ENCODE data around the gene RNF130. TPM values are rescaled to one million over a fixed set of nuclear protein-coding genes. Genes with fewer than 3 reads are reported as not detected.
"Not testable (repeated sequence)": the region's sequence is repeated elsewhere in the genome, so short reads cannot be mapped to it uniquely, and the experiment has no call there.

The RNF130 gene
- total and polyA plus RNA-seq, 2 donors (not counting 1 experiment from before 2014, with no cell fraction given), result 14.7 to 32.4 TPM

GRCh38 chr5:179959641-179960040, 111.9 kb downstream of the RNF130 start:
- H3K36me3 ChIP-seq (ENCODE audit: control insufficient read depth, insufficient read depth, low read length), result peaks cover 2% of the 10 kb centered on the region
- H4K20me1 ChIP-seq (ENCODE audit: control insufficient read depth, extremely low read depth, insufficient read depth, low read length), result no peaks in the 10 kb centered on the region
- H3K4me1 ChIP-seq (ENCODE audit: control insufficient read depth, extremely low read depth, insufficient read depth, low read length), result no peaks in the 10 kb centered on the region
- H3K27ac ChIP-seq (ENCODE audit: insufficient read depth, low read length), result no peak overlapping the region
- H3K4me2 ChIP-seq (ENCODE audit: extremely low read depth, insufficient read depth, low read length), result no peak overlapping the region
- H2AFZ ChIP-seq (ENCODE audit: low read length), result no peak overlapping the region
- no peak overlapping the region for H3K9ac ChIP-seq (ENCODE audit: insufficient read depth, low read length)
- H3K9me3 ChIP-seq (ENCODE audit: control insufficient read depth, insufficient read depth, low read depth, low read length), result no peaks in the 10 kb centered on the region
- TF ChIP-seq CTCF (conservative IDR thresholded peaks at IDR 0.05 in 1 of 2, IDR thresholded peaks at IDR 0.05 in 1 of 2; ENCODE audit: low read depth in 1 of 2, low read length in 2 of 2), result no peak
- TF ChIP-seq EZH2 (IDR thresholded peaks at IDR 0.05; ENCODE audit: low read length, missing control alignments), result no peak
- H3K79me2 ChIP-seq (ENCODE audit: control insufficient read depth, insufficient read depth, low read length), result no peaks in the 10 kb centered on the region
- DNase-seq (ENCODE audit: low read depth in 2 of 2), result no peak
- H3K4me3 ChIP-seq (replicated peaks in 1 of 4; ENCODE audit: control extremely low read depth in 1 of 4, insufficient read depth in 1 of 4, low read depth in 3 of 4, low read length in 4 of 4), result no peak overlapping the region
- H3K27me3 ChIP-seq (ENCODE audit: control insufficient read depth, insufficient read depth, low read length), result no peaks in the 10 kb centered on the region

- not testable (repeated sequence) for H3K4me2 ChIP-seq (ENCODE audit: extremely low read depth, insufficient read depth, low read length); DNase-seq (ENCODE audit: low read depth in 2 of 2); H3K27me3 ChIP-seq (ENCODE audit: control insufficient read depth, insufficient read depth, low read length); H3K9ac ChIP-seq (ENCODE audit: insufficient read depth, low read length); H4K20me1 ChIP-seq (ENCODE audit: control insufficient read depth, extremely low read depth, insufficient read depth, low read length); H3K27ac ChIP-seq (ENCODE audit: insufficient read depth, low read length); H2AFZ ChIP-seq (ENCODE audit: low read length); H3K4me1 ChIP-seq (ENCODE audit: control insufficient read depth, extremely low read depth, insufficient read depth, low read length); H3K79me2 ChIP-seq (ENCODE audit: control insufficient read depth, insufficient read depth, low read length); H3K4me3 ChIP-seq (replicated peaks in 1 of 4; ENCODE audit: control extremely low read depth in 1 of 4, insufficient read depth in 1 of 4, low read depth in 3 of 4, low read length in 4 of 4); H3K36me3 ChIP-seq (ENCODE audit: control insufficient read depth, insufficient read depth, low read length); H3K9me3 ChIP-seq (ENCODE audit: control insufficient read depth, insufficient read depth, low read depth, low read length)
These were observed 112.4 kb downstream of the RNF130 start for GRCh38 chr5:179959118-179959517.

- H3K36me3 ChIP-seq (ENCODE audit: control insufficient read depth, insufficient read depth, low read length), result no peaks in the 10 kb centered on the region
- no peak overlapping the region for H3K9ac ChIP-seq (ENCODE audit: insufficient read depth, low read length)
- H3K79me2 ChIP-seq (ENCODE audit: control insufficient read depth, insufficient read depth, low read length), result no peaks in the 10 kb centered on the region
- no peak overlapping the region for H3K4me3 ChIP-seq (replicated peaks in 1 of 4; ENCODE audit: control extremely low read depth in 1 of 4, insufficient read depth in 1 of 4, low read depth in 3 of 4, low read length in 4 of 4)
- TF ChIP-seq CTCF (conservative IDR thresholded peaks at IDR 0.05 in 1 of 2, IDR thresholded peaks at IDR 0.05 in 1 of 2; ENCODE audit: low read depth in 1 of 2, low read length in 2 of 2) (no peak), EZH2 (IDR thresholded peaks at IDR 0.05; ENCODE audit: low read length, missing control alignments) (no peak)
- no peaks in the 10 kb centered on the region for H3K9me3 ChIP-seq (ENCODE audit: control insufficient read depth, insufficient read depth, low read depth, low read length)
- H4K20me1 ChIP-seq (ENCODE audit: control insufficient read depth, extremely low read depth, insufficient read depth, low read length), result no peaks in the 10 kb centered on the region
- H3K4me1 ChIP-seq (ENCODE audit: control insufficient read depth, extremely low read depth, insufficient read depth, low read length), result no peaks in the 10 kb centered on the region
- DNase-seq (ENCODE audit: low read depth in 2 of 2), result no peak
- H3K27ac ChIP-seq (ENCODE audit: insufficient read depth, low read length), result no peak overlapping the region
- H2AFZ ChIP-seq (ENCODE audit: low read length), result no peak overlapping the region
- no peak overlapping the region for H3K4me2 ChIP-seq (ENCODE audit: extremely low read depth, insufficient read depth, low read length)
- H3K27me3 ChIP-seq (ENCODE audit: control insufficient read depth, insufficient read depth, low read length), result no peaks in the 10 kb centered on the region
These were observed 115.9 kb downstream of the RNF130 start for GRCh38 chr5:179955630-179956029.

Measured in fibroblast of lung (primary cell).